HUES6 (cell line): ENCODE data around the gene ARPC1A.
"Not testable (repeated sequence)": the region's sequence is repeated elsewhere in the genome, so short reads cannot be mapped to it uniquely, and the experiment has no call there.

ENCODE experiments used
- H3K27ac ChIP-seq: 2 replicates; pipeline ENCODE4 v1.7.0; 2013; ENCODE audit warnings: low read depth, mild to moderate bottlenecking, low read length, inconsistent platforms
- H3K27me3 ChIP-seq: 2 replicates; pipeline ENCODE4 v1.6.1; 2013; ENCODE audit warnings: low read length; ENCODE audit not compliant: control insufficient read depth, insufficient read depth
- H3K36me3 ChIP-seq: 2 replicates; pipeline ENCODE4 v1.6.1; 2013; ENCODE audit warnings: low read length; ENCODE audit not compliant: control insufficient read depth, insufficient read depth
- H3K4me1 ChIP-seq: 2 replicates; pipeline ENCODE4 v1.6.1; 2013; ENCODE audit warnings: low read length; ENCODE audit not compliant: control insufficient read depth, insufficient read depth
- H3K4me3 ChIP-seq: 2 replicates; pipeline ENCODE4 v1.5.1; 2013; ENCODE audit warnings: low read depth, low read length
- H3K9ac ChIP-seq: one replicate; pipeline ENCODE4 v1.6.1; 2013; ENCODE audit warnings: mild to moderate bottlenecking, low read length
- H3K9me3 ChIP-seq: 2 replicates; pipeline ENCODE4 v1.6.1; 2013; ENCODE audit warnings: low read depth, low read length; ENCODE audit not compliant: control insufficient read depth, insufficient read depth

The ARPC1A gene

DNA sequence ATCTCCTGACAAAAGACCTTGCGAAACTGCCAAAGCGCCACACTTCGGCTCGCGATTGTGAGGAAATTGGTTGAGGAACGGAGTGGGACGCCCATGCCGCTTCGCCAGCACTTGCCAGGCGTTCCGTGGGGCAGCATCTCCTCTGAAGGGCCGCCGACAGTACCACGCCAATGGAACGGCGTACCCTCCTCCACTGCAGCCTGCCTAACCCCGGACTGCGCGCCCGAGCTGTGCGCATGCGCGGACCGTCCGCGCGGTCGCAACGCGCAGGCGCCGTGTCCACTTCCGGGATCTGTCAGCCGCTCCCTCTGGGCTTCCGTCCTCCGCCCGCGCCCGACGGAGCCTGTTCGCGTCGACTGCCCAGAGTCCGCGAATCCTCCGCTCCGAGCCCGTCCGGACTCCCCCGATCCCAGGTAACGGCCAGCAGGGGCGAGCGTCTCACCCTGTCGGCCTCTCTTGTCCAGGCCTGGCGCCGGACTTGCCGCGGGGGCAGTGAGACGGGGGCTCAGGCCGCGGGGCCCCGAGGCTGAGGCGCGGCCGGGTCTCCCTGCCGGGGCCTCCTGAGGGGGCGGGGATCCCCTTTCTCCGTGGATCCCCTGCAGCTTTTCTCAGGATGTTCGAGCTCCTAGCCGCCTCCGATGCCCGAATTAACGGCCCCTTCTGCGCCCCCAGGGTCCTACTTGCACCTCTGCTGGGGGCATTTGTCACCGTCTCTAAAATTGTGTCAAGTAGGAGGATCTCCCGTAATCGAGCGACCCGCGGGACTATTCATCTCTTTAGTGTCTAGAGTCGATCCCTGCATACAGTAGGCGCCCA is at the start of gene ARPC1A:
Gene ARPC1A, plus strand, starts transcription at position 307 of the 816 bp plus-strand sequence. CDS start 7,456 bp downstream, outside the sequence.
- no peaks in the 10 kb centered on the region for H3K27me3 ChIP-seq
- H3K36me3 ChIP-seq, result no peaks in the 10 kb centered on the region
- no peaks in the 10 kb centered on the region for H3K9me3 ChIP-seq
- H3K4me1 ChIP-seq, result peaks cover 7% of the 10 kb centered on the region; the same call in 1 of the 2 replicates
- H3K27ac ChIP-seq, result peak within 1 kb of the TSS; percentile 87
- peak within 1 kb of the TSS; percentile 88 for H3K4me3 ChIP-seq
- peak within 1 kb of the TSS; percentile 88 for H3K9ac ChIP-seq

DNA sequence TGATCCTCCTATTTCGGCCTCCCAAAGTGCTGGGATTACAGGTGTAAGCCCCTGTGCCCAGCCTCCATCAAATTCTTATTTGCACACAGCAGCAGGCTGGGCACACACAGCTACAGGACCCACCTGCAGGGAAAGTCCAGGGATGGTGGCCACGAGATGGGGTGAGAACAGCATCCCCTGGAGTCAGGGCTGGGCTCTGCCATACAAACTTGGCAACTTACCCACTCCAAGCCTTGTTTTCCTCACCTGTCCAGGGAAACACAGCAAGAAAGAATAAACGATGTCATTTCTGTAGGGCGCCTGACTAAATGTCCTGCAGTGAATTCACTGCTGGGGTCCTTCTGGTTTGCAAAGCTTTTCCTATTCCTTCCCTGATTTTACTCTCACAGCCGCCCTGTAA is 47.5 kb upstream of the ARPC1A start:
- peaks cover 6% of the 10 kb centered on the region for H3K4me1 ChIP-seq

DNA sequence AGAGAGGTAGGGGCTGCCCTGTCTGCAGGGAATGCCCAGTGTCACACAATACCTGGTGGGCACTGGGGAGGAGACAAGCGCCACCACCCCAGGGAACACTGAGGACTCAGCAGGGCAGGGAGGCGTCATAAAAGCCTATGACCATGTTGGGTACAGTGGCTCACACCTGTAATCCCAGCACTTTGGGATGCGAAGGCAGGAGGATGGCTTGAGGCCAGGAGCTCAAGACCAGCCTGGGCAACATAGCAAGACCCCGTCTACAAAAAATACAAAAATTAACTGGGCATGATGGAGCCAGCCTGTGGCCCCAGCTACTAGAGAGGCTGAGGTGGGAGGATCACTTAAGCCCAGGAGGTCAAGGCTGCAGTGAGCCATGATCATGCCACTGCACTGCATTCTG is 41.5 kb upstream of the ARPC1A start:
- not testable (repeated sequence) for H3K27ac ChIP-seq, H3K4me1 ChIP-seq, H3K9ac ChIP-seq, H3K9me3 ChIP-seq, H3K36me3 ChIP-seq, H3K4me3 ChIP-seq, H3K27me3 ChIP-seq

More for the DNA sequence above, 47.5 kb upstream of the ARPC1A start:
- no peak overlapping the region for H3K9ac ChIP-seq
- no peaks in the 10 kb centered on the region for H3K36me3 ChIP-seq
- H3K27ac ChIP-seq, result no peak overlapping the region
- H3K4me3 ChIP-seq, result no peak overlapping the region
- H3K9me3 ChIP-seq, result no peaks in the 10 kb centered on the region
- H3K27me3 ChIP-seq, result no peaks in the 10 kb centered on the region

DNA sequence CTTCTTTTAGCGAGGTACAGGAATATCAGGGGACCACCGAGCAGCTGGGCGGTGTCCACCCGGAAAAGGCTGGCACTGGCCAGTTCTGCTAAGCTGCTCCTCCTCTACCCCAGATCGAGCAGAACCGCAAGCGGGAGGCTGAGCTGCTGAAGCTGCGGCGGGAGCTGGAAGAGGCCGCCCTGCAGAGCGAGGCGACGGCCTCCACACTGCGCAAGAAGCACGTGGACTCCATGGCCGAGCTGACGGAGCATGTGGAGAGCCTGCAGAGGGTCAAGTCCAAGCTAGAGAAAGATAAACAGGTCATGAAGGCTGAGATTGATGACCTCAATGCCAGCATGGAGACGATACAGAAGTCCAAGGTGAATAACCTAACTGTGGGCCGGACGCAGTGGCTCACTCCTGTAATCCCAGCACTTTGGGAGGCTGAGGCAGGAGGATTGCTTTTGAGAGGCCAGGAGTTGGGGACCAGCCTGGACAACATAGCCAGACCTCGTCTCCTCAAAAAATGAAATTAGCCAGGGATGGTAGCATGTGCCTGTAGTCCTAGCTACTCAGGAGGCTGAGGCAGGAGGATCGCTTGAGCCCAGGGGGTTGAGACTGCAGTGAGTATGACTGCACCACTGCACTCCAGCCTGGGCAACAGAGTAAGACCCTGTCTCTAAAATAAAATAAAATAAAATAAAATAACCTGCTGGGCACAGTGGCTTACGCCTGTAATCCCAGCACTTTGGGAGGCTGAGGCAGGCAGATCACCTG is 37.7 kb upstream of the ARPC1A start:
- Histone ChIP-seq H3K9me3 (no peaks in the 10 kb centered on the region), H3K27me3 (no peaks in the 10 kb centered on the region), H3K9ac (no peak overlapping the region), H3K36me3 (no peaks in the 10 kb centered on the region), H3K4me3 (no peak overlapping the region), H3K27ac (no peak overlapping the region), H3K4me1 (no peaks in the 10 kb centered on the region)

DNA sequence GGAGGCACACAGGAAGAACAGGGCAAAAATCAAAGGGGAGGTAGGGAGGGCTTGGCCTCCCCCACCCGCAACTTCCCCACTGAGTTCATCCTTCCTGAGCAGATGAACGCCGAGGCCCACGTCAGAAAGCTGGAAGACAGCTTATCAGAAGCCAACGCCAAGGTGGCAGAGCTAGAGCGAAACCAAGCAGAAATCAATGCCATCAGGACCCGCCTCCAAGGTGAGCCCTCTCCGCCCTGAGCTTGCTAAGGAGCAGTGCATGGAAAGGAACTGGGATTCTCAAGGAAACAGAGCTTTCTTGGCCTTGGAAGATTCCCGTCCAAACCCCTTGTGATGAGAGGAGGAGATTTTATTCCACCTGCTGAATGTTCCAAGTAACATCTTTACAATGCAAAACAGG is 36.5 kb upstream of the ARPC1A start:
- Histone ChIP-seq H3K27me3 (no peaks in the 10 kb centered on the region), H3K4me3 (no peak overlapping the region), H3K27ac (no peak overlapping the region), H3K36me3 (no peaks in the 10 kb centered on the region), H3K9me3 (no peaks in the 10 kb centered on the region), H3K4me1 (no peaks in the 10 kb centered on the region), H3K9ac (no peak overlapping the region)

DNA sequence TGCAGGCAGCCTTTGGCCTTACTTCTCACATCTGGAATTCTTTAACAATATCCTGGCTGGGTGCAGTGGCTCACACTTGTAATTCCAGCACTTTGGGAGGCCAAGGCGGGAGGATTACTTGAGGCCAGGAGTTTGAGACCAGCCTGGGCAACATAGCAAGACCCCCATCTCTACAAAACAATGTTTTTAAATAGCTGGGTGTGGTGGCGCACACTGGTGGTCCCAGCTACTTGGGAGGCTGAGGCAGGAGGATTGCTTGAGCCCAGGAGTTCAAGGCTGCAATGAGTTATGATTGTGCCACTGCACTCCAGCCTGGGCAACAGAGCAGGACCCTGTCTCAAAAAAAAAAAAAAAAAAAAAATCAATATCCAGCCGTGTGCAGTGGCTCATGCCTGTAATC is 35.5 kb upstream of the ARPC1A start:
- not testable (repeated sequence) for H3K36me3 ChIP-seq, H3K4me3 ChIP-seq, H3K4me1 ChIP-seq, H3K27ac ChIP-seq, H3K27me3 ChIP-seq, H3K9me3 ChIP-seq, H3K9ac ChIP-seq

DNA sequence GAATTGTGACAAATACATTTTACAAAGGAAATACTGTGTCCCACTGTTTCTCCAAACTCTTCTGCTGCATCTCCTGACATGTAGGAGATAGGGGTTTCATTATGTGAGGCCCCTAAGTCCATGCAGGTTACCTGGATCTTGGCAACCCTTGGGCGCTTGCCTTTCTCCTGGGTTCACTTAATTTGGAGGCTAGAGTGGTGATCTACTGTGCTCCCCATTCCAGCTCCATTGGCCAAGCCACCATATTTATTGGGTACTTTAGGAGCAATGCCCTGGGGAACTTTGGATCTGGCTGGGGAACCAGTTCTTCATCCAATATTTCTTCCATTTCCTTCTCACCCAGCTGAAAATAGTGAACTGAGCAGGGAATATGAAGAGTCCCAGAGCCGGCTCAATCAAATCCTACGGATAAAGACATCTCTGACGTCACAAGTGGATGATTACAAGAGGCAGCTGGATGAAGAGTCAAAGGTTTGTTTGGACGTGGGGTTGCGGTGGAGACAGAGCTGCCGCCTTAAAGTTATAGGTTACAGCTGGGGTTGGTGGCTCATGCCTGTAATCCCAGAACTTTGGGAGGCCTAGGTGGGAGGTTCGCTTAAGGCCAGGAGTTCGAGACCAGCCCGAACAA is 34.6 kb upstream of the ARPC1A start:
- no peak overlapping the region for H3K9ac ChIP-seq
- no peak overlapping the region for H3K27ac ChIP-seq
- H3K4me3 ChIP-seq, result no peak overlapping the region
- no peaks in the 10 kb centered on the region for H3K27me3 ChIP-seq
- no peaks in the 10 kb centered on the region for H3K36me3 ChIP-seq
- no peaks in the 10 kb centered on the region for H3K9me3 ChIP-seq
- H3K4me1 ChIP-seq, result no peaks in the 10 kb centered on the region

DNA sequence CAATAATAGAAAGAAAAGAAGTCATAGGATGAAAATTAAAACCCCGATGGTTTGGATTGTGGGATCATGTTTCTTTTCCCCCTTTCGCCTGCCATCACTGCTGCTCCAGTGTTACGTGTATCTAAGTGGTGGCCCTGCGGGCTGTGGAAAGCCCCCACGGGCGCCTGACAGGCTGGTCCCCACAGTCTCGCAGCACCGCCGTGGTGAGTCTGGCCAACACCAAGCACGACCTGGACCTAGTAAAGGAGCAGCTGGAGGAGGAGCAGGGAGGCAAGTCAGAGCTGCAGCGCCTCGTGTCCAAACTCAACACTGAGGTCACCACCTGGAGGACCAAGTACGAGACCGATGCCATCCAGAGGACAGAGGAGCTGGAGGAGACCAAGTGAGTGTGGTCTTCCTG is 33.6 kb upstream of the ARPC1A start:
- no peak overlapping the region for H3K27ac ChIP-seq

DNA sequence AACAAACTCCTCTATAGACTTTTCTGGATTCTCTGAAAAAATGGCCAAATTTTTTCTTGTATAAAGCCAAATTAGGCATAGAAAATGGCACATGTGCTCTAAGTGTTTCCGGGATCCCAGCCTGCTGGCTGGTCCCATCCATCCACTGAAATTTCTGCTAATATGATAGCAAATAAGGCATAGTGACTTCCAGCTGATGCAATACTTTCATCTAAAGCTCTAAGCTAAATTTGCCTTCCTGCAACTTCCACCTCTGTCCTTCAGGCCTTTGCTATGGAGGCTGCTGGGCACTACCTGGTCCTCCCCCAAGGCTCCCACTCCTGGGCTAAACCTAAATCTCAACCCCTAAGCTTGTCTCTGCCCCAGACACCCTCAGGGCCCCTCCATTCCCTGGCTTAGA is 32.5 kb upstream of the ARPC1A start:
- Histone ChIP-seq H3K27ac (no peak overlapping the region), H3K4me1 (no peaks in the 10 kb centered on the region), H3K9me3 (no peaks in the 10 kb centered on the region), H3K9ac (no peak overlapping the region), H3K27me3 (no peaks in the 10 kb centered on the region), H3K36me3 (no peaks in the 10 kb centered on the region), H3K4me3 (no peak overlapping the region)

More for the DNA sequence above, 33.6 kb upstream of the ARPC1A start:
- Histone ChIP-seq H3K9ac (no peak overlapping the region), H3K4me3 (no peak overlapping the region), H3K36me3 (no peaks in the 10 kb centered on the region), H3K4me1 (no peaks in the 10 kb centered on the region), H3K27me3 (no peaks in the 10 kb centered on the region), H3K9me3 (no peaks in the 10 kb centered on the region)

DNA sequence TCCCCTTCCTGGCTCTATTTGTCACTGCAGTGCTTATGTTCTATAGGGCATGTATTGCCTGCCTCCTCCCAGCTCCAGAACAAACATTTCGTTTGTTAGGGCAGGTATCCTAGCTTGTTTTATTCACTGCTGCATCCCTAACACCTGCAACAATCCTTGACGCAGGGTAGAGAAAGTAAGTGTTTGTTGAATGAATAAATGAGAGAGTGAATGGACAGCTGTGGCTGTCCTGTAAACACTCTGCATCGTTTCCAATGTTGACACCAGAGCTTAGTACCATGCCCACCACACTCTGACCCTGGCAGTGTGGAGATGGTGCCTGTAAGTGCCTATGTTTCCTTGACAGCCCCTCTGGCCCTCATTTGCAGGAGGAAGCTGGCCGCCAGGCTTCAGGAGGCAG is 32.0 kb upstream of the ARPC1A start:
- Histone ChIP-seq H3K27me3 (no peaks in the 10 kb centered on the region), H3K36me3 (no peaks in the 10 kb centered on the region), H3K27ac (no peak overlapping the region), H3K4me3 (no peak overlapping the region), H3K9me3 (no peaks in the 10 kb centered on the region), H3K9ac (no peak overlapping the region), H3K4me1 (no peaks in the 10 kb centered on the region)

DNA sequence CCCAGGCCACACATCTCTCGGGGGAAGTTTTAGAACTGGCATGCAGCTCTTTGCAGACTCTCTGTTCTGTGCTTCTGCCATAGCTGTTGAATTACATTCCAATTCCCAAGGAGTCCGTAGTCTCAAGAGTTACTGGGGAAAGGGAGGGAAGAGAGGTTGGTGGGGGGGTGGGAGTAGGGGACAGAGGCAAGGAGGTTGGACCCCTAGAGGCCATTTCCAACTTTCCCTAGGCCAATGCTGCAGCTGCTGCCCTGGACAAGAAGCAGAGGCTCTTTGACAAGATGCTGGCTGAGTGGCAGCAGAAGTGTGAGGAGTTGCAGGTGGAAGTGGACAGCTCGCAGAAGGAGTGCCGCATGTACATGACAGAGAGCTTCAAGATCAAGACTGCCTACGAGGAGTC is 29.2 kb upstream of the ARPC1A start:
- no peak overlapping the region for H3K27ac ChIP-seq
- no peaks in the 10 kb centered on the region for H3K9me3 ChIP-seq
- no peak overlapping the region for H3K9ac ChIP-seq
- H3K36me3 ChIP-seq, result no peaks in the 10 kb centered on the region
- H3K4me3 ChIP-seq, result no peak overlapping the region
- H3K4me1 ChIP-seq, result no peaks in the 10 kb centered on the region
- no peaks in the 10 kb centered on the region for H3K27me3 ChIP-seq
